SU-DHL-6 (cell line): ENCODE measurements around the gene WT1.

Source experiments
- EZH2phosphoT487 ChIP-seq: fragments of 200-600 bp; sonication (generic), shearing (Covaris generic); conservative IDR thresholded peaks from 2 replicates; pipeline ENCODE4 v1.6.1; 2018; ENCODE audit warnings: mild to moderate bottlenecking, antibody characterized with exemption, low read length, moderate library complexity, mixed read lengths
- TF ChIP-seq, protein P1 (sequence below): fragments of 200-600 bp; sonication (generic); IDR thresholded peaks from one replicate; pipeline ENCODE4 v1.5.1; 2017; ENCODE audit warnings: antibody characterized with exemption, mild to moderate bottlenecking, low read length, moderate library complexity; ENCODE audit not compliant: insufficient read depth, poor library complexity, severe bottlenecking

DNA sequence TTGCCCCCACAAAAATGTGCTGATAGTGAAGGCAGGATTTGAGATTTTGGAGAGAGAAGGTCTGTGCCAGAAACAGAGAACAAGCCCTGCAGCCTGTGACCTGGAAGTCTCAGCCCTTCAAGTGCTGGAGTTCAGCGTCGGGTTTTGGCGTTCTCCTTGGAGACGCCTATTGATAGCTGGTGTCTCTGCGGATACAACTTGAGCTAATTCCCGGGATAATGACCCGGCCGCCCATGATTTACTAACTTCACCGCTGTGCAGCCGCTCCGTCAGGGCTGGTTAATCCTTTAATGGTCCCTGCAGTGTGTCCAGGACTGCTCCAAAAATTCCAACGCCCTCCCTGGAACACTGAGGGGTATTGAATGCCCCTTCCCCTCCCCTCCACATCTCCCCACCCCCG lies 76.6 kb downstream of the WT1 start:
- TF ChIP-seq, protein P1, sequence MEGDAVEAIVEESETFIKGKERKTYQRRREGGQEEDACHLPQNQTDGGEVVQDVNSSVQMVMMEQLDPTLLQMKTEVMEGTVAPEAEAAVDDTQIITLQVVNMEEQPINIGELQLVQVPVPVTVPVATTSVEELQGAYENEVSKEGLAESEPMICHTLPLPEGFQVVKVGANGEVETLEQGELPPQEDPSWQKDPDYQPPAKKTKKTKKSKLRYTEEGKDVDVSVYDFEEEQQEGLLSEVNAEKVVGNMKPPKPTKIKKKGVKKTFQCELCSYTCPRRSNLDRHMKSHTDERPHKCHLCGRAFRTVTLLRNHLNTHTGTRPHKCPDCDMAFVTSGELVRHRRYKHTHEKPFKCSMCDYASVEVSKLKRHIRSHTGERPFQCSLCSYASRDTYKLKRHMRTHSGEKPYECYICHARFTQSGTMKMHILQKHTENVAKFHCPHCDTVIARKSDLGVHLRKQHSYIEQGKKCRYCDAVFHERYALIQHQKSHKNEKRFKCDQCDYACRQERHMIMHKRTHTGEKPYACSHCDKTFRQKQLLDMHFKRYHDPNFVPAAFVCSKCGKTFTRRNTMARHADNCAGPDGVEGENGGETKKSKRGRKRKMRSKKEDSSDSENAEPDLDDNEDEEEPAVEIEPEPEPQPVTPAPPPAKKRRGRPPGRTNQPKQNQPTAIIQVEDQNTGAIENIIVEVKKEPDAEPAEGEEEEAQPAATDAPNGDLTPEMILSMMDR = no peak
- TF ChIP-seq EZH2phosphoT487 = no peak
